Measurements from ENCODE around the gene FCHSD2.

GRCh38 chr11:73029403-73029802 lies 112.7 kb downstream of the FCHSD2 start:
- TF ChIP-seq, protein P1, sequence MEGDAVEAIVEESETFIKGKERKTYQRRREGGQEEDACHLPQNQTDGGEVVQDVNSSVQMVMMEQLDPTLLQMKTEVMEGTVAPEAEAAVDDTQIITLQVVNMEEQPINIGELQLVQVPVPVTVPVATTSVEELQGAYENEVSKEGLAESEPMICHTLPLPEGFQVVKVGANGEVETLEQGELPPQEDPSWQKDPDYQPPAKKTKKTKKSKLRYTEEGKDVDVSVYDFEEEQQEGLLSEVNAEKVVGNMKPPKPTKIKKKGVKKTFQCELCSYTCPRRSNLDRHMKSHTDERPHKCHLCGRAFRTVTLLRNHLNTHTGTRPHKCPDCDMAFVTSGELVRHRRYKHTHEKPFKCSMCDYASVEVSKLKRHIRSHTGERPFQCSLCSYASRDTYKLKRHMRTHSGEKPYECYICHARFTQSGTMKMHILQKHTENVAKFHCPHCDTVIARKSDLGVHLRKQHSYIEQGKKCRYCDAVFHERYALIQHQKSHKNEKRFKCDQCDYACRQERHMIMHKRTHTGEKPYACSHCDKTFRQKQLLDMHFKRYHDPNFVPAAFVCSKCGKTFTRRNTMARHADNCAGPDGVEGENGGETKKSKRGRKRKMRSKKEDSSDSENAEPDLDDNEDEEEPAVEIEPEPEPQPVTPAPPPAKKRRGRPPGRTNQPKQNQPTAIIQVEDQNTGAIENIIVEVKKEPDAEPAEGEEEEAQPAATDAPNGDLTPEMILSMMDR (optimal IDR thresholded peaks at IDR 0.05 in 1 of 3, IDR thresholded peaks at IDR 0.05 in 1 of 3, conservative IDR thresholded peaks at IDR 0.05 in 1 of 3; ENCODE audit: extremely low read depth in 1 of 3, insufficient read depth in 2 of 3, low read length in 3 of 3): no peak
- no peak for TF ChIP-seq EZH2 (IDR thresholded peaks at IDR 0.05; ENCODE audit: low read length)
